Endothelial cell of umbilical vein (primary cell): ENCODE results near the gene DGKG. TPM values are rescaled to one million over a fixed set of nuclear protein-coding genes. Genes with fewer than 3 reads are reported as not detected.

Source experiments
- BruUV-seq: library from RNA; stranded (reverse); fragments of 400-500 nt; replicated peaks from 2 replicates; lab custom pipeline; 2021; lab: Mats Ljungman, UMichigan
- CTCF ChIA-PET: fragments of 300-600, 350-600 bp; sonication (Branson Sonifier 250); formaldehyde crosslinking; loops from one replicate; lab custom pipeline; 2021; ENCODE audit warnings: antibody characterized with exemption, inconsistent platforms; lab: Charles Lee
- POLR2A ChIA-PET: fragments of 300-600, 350-600 bp; sonication (Branson Sonifier 250); formaldehyde crosslinking; loops from one replicate; lab custom pipeline; 2021; ENCODE audit warnings: antibody characterized with exemption, inconsistent platforms; lab: Charles Lee
- DNase-seq: peaks from one replicate; pipeline ENCODE4 v3.0.0-alpha.2; 2011; ENCODE audit warnings: low read depth, low spot score
- FAIRE-seq: peaks from 2 replicates; lab custom pipeline; 2011; peaks lifted over from hg19 to GRCh38; lab: Jason Lieb, UNC
- H2AFZ ChIP-seq: 2 replicates; pipeline ENCODE4 v1.6.0; 2012; ENCODE audit warnings: low read depth, low read length, control low read depth, inconsistent platforms
- H3K27ac ChIP-seq: 2 replicates; pipeline ENCODE4 v1.5.1; 2011; ENCODE audit warnings: low read depth, mild to moderate bottlenecking, control low read depth, low read length, moderate library complexity; ENCODE audit not compliant: insufficient read depth
- H3K27me3 ChIP-seq, 2 experiments: 2 replicates each; pipeline versions ENCODE4 v1.6.0 to v1.6.1; 2011; ENCODE audit warnings: low read length in 2 of 2, mixed read lengths in 1 of 2; ENCODE audit not compliant: control insufficient read depth in 2 of 2, insufficient read depth in 2 of 2
- H3K36me3 ChIP-seq, 2 experiments: 2 replicates in 1 of 2; 3 replicates in 1 of 2; pipeline ENCODE4 v1.5.1; 2011; ENCODE audit warnings: low read length in 2 of 2, mild to moderate bottlenecking in 1 of 2, moderate library complexity in 1 of 2; ENCODE audit not compliant: control insufficient read depth in 2 of 2, insufficient read depth in 2 of 2; ENCODE audit errors: extremely low read depth in 1 of 2
- H3K4me1 ChIP-seq: 3 replicates; pipeline ENCODE4 v1.5.1; 2011; ENCODE audit warnings: mild to moderate bottlenecking, low read length; ENCODE audit not compliant: control insufficient read depth, insufficient read depth; ENCODE audit errors: extremely low read depth
- H3K4me2 ChIP-seq: 2 replicates; pipeline ENCODE4 v1.6.1; 2011; ENCODE audit warnings: low read length, control low read depth, mixed read lengths; ENCODE audit not compliant: insufficient read depth
- H3K4me3 ChIP-seq, 3 experiments: fragments of 200-600 bp in 1 of 3; sonication (generic), shearing (Covaris generic) in 1 of 3; replicated peaks in 1 of 3; 2 replicates each; pipeline ENCODE4 v1.5.1; 2011 to 2016; ENCODE audit warnings: control low read depth in 3 of 3, low read length in 3 of 3, mild to moderate bottlenecking in 2 of 3, inconsistent platforms in 1 of 3, low read depth in 1 of 3, moderate library complexity in 1 of 3; ENCODE audit not compliant: insufficient read depth in 1 of 3
- H3K79me2 ChIP-seq: 2 replicates; pipeline ENCODE4 v1.6.0; 2012; ENCODE audit warnings: low read length, inconsistent platforms; ENCODE audit not compliant: control insufficient read depth, insufficient read depth
- H3K9ac ChIP-seq: replicated peaks from 2 replicates; pipeline ENCODE3; 2011; ENCODE audit warnings: low read length, control low read depth; ENCODE audit not compliant: insufficient read depth; ENCODE audit errors: extremely low read depth
- H3K9me1 ChIP-seq: replicated peaks from 3 replicates; pipeline ENCODE4 v1.6.0; 2011; ENCODE audit warnings: mild to moderate bottlenecking, low read length; ENCODE audit not compliant: control insufficient read depth, insufficient read depth; ENCODE audit errors: extremely low read depth
- H3K9me3 ChIP-seq: replicated peaks from 2 replicates; pipeline ENCODE4 v1.5.1; 2012; ENCODE audit warnings: low read length, inconsistent platforms; ENCODE audit not compliant: control insufficient read depth, insufficient read depth
- H4K20me1 ChIP-seq: replicated peaks from 2 replicates; pipeline ENCODE3; 2011; ENCODE audit warnings: mild to moderate bottlenecking, low read length; ENCODE audit not compliant: control insufficient read depth, insufficient read depth; ENCODE audit errors: extremely low read depth
- EZH2 ChIP-seq: IDR thresholded peaks from 2 replicates; pipeline ENCODE4 v1.6.1; 2012; ENCODE audit warnings: borderline replicate concordance, low read depth, mild to moderate bottlenecking, moderate library complexity, low read length, inconsistent platforms; ENCODE audit not compliant: severe bottlenecking
- FOS ChIP-seq: IDR thresholded peaks from 2 replicates; pipeline ENCODE4 v1.6.1; 2011; ENCODE audit warnings: mild to moderate bottlenecking, low read length, moderate library complexity, borderline replicate concordance; ENCODE audit not compliant: insufficient read depth
- GATA2 ChIP-seq: IDR thresholded peaks from 2 replicates; pipeline ENCODE4 v1.7.0; 2011; ENCODE audit warnings: low read depth, mild to moderate bottlenecking, moderate library complexity, mixed read lengths, low read length; ENCODE audit not compliant: insufficient read length, insufficient read depth
- JUN ChIP-seq: IDR thresholded peaks from 2 replicates; pipeline ENCODE4 v1.6.1; 2011; ENCODE audit warnings: borderline replicate concordance, low read depth; ENCODE audit not compliant: insufficient read length, insufficient read depth
- MYC ChIP-seq: IDR thresholded peaks from one replicate; pipeline ENCODE4 v1.6.1; 2011; ENCODE audit warnings: mild to moderate bottlenecking, low read depth, low read length
- POLR2A ChIP-seq: IDR thresholded peaks from 2 replicates; pipeline ENCODE4 v1.6.1; 2012; ENCODE audit warnings: low read depth, mild to moderate bottlenecking, control low read depth, low read length
- POLR2AphosphoS5 ChIP-seq: IDR thresholded peaks from 2 replicates; pipeline ENCODE4 v1.6.1; 2012; ENCODE audit warnings: low read depth, mild to moderate bottlenecking, control low read depth, low read length, moderate library complexity; ENCODE audit not compliant: insufficient read depth
- dilution Hi-C: fragments of 300-500 bp; cut with MboI; formaldehyde crosslinking; loops from one replicate; pipeline ENCODE4 v1.15.0; 2019; ENCODE audit warnings: low sequenced_read_pairs; ENCODE audit not compliant: extremely low pct_ligation_motif_present
- intact Hi-C: fragments of 100-400 bp; cut with micrococcal nuclease; formaldehyde crosslinking; loops from one replicate; pipeline ENCODE4 v1.10.0; 2022
- polyA plus RNA-seq, 4 experiments: library from polyadenylated mRNA; depleted of rRNA in 3 of 4; stranded (reverse) in 3 of 4; unstranded in 1 of 4; fragments of >200 nt; gene quantifications; 2 replicates each; pipeline versions ENCODE4 v1.2.1 to v1.2.3, GENCODE V29; 2011 to 2012; ENCODE audit warnings: missing spikeins in 1 of 4
- total RNA-seq: library from RNA; stranded (reverse); gene quantifications from 2 replicates; pipeline ENCODE4 v1.2.3, GENCODE V29; 2021
- TF ChIP-seq, protein P1 (sequence below), 2 donors: IDR thresholded peaks; 1 replicate in 1 of 2; 2 replicates in 1 of 2; pipeline ENCODE4 v1.5.1; 2011; ENCODE audit warnings: low read length in 2 of 2, mild to moderate bottlenecking in 2 of 2, moderate library complexity in 2 of 2, control low read depth in 1 of 2, inconsistent platforms in 1 of 2, low read depth in 1 of 2; ENCODE audit not compliant: insufficient read depth in 1 of 2; ENCODE audit errors: extremely low read depth in 1 of 2
- TF ChIP-seq, protein P2 (sequence below): IDR thresholded peaks from 2 replicates; pipeline ENCODE4 v1.6.1; 2011; ENCODE audit not compliant: insufficient read depth, insufficient read length

Gene DGKG
- total and polyA plus RNA-seq, 2 donors (not counting 3 experiments of a cell fraction or from before 2014, with no cell fraction given) = not detected

DNA sequence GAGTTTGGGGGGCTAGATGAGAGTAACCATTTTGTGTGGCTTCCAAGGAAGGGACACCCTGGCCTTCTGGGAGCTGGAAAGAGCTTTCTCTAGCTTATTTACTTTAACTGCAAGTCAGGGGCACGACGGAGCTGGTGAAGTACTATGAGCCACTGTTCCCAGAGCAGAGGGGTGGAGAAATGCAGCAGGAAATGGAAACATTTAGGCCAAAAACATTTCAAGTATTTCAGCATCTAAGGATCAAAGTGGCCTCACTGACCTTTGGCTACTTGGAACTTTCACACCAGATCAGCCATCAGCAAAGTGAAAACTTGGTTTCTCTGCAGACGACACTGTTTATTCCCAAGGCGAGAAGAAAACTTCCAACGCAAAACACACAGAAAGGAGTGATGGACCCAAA, 7.9 kb downstream of the DGKG start:
- dilution Hi-C loops = no loop called here
- no peak for TF ChIP-seq JUN
- no peak for FAIRE-seq

DNA sequence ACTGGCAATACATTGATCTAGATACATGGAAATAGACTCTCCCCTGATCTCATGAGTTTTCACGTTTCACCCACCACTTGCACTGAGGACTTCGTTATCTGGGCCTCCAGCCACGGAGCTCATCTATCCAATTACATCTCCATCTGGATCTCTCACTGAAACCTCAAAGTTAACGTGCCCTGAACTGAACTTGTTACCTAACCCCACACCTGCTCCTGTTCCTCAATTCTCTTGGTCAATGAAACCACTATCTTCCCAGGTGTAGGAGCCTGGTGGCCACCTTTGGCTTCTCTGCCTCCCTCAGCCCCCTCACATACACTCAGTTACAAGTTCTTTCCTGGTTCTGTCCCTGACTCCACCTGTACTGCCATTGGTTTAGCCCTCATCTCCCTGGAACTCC, 9.7 kb downstream of the DGKG start:
- TF ChIP-seq MYC = no peak
- TF ChIP-seq EZH2 = no peak
- TF ChIP-seq JUN = no peak
- no peak for TF ChIP-seq GATA2
- TF ChIP-seq, protein P1, sequence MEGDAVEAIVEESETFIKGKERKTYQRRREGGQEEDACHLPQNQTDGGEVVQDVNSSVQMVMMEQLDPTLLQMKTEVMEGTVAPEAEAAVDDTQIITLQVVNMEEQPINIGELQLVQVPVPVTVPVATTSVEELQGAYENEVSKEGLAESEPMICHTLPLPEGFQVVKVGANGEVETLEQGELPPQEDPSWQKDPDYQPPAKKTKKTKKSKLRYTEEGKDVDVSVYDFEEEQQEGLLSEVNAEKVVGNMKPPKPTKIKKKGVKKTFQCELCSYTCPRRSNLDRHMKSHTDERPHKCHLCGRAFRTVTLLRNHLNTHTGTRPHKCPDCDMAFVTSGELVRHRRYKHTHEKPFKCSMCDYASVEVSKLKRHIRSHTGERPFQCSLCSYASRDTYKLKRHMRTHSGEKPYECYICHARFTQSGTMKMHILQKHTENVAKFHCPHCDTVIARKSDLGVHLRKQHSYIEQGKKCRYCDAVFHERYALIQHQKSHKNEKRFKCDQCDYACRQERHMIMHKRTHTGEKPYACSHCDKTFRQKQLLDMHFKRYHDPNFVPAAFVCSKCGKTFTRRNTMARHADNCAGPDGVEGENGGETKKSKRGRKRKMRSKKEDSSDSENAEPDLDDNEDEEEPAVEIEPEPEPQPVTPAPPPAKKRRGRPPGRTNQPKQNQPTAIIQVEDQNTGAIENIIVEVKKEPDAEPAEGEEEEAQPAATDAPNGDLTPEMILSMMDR (IDR thresholded peaks at IDR 0.05; ENCODE audit: extremely low read depth in 1 of 2, insufficient read depth in 1 of 2, low read depth in 1 of 2, low read length in 2 of 2) = no peak
- no peak for TF ChIP-seq POLR2AphosphoS5
- no peak for TF ChIP-seq POLR2A
- TF ChIP-seq, protein P2, sequence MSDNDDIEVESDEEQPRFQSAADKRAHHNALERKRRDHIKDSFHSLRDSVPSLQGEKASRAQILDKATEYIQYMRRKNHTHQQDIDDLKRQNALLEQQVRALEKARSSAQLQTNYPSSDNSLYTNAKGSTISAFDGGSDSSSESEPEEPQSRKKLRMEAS = no peak
- TF ChIP-seq FOS = no peak
- H3K36me3 ChIP-seq = no peaks in the 10 kb centered on the region
- no peak overlapping the region for H3K4me2 ChIP-seq
- no peaks in the 10 kb centered on the region for H4K20me1 ChIP-seq
- intact Hi-C loops (no loop called here), dilution Hi-C loops (no loop called here)
- no peak overlapping the region for H3K4me3 ChIP-seq
- BruUV-seq = no TSS peak
- no peaks in the 10 kb centered on the region for H3K27me3 ChIP-seq
- H2AFZ ChIP-seq = no peak overlapping the region
- DNase-seq (no peak), FAIRE-seq (no peak)
- POLR2A ChIA-PET = no interaction called here
- no peaks in the 10 kb centered on the region for H3K79me2 ChIP-seq
- no peak overlapping the region for H3K9ac ChIP-seq
- no peaks in the 10 kb centered on the region for H3K4me1 ChIP-seq
- H3K27ac ChIP-seq = no peak overlapping the region
- no peaks in the 10 kb centered on the region for H3K9me3 ChIP-seq
- H3K9me1 ChIP-seq = no peaks in the 10 kb centered on the region
- CTCF ChIA-PET = interaction anchor here (1.0 kb wide), 1 partner anchor 189 kb away, joined by 3 read pairs; no protein-coding TSS in a partner anchor

More for the DNA sequence above, 7.9 kb downstream of the DGKG start:
- Histone ChIP-seq H3K27ac (no peak overlapping the region), H3K9me1 (no peaks in the 10 kb centered on the region), H3K4me2 (no peak overlapping the region), H3K9me3 (no peaks in the 10 kb centered on the region), H4K20me1 (no peaks in the 10 kb centered on the region), H3K36me3 (no peaks in the 10 kb centered on the region), H3K9ac (no peak overlapping the region), H3K4me1 (no peaks in the 10 kb centered on the region), H3K27me3 (no peaks in the 10 kb centered on the region), H3K79me2 (no peaks in the 10 kb centered on the region), H2AFZ (no peak overlapping the region), H3K4me3 (no peak overlapping the region)
- CTCF ChIA-PET = no interaction called here
- POLR2A ChIA-PET = no interaction called here
- BruUV-seq = no TSS peak
- no peak for DNase-seq
- intact Hi-C loops = no loop called here
